KG1 (cell line): ENCODE data around the gene POU2F1.

Source experiments
- DNase-seq: peaks from one replicate; lab custom pipeline; 2025; lab: John Stamatoyannopoulos, UW

The POU2F1 gene

DNA sequence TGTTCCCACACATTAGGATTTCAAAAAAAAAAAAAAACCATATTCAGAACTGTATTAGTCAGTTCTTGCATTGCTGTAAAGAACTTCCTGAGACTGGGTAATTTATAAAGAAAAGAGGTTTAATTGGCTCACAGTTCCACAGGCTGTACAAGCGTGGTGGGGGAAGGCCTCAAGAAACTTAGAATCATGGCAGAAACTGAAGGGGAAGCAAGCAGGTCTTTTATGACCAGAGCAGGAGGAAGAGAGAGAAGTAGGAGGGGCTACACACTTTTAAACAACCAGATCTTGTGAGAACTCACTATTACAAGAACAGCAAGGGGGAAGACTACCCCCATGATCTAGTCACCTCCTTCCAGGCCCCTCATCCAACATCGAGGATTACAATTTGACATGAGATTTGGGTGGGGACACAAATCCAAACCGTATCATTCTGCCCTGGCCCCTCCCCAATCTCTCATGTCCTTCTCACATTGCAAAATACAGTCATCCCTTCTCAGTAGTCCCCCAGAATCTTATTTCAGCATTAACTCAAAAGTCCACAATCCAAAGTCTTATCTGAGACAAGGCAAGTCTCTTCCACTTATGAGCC is 51.8 kb downstream of the POU2F1 start:
- DNase-seq: no peak

DNA sequence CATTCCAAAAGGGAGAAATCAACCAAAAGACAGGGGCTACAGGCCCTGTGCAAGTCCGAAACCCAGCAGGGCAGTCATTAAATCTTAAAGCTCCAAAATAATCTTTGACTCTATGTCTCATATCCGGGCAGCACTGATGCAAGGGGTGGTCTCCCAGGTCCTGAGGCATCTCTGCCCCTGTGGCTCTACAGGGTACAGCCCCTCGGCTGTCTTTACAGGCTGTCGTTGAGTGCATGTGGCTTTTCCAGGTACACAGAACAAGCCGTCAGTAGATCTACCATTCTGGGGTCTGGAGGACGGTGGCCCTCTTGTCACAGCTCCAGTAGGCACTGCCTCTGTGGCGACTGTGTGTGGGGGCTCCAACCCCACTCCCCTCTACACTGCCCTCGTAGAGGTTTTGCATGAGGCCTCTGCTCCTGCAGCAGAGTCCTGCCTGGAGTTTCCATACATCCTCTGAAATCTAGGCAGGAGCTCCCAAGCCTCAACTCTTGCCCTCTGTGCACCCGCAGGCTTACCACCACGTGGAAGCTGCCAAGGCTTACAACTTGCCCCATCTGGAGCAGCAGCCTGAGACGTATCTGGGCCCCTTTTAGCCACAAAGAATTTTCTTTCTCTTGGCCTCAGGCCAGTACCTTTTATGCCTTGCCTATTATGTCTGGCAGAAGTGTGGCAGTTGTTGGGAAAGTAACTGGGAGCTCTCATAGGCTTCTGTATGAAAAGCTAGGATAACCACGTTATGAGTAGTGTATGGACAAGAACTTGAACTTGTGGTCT is 52.5 kb downstream of the POU2F1 start:
- DNase-seq: no peak

DNA sequence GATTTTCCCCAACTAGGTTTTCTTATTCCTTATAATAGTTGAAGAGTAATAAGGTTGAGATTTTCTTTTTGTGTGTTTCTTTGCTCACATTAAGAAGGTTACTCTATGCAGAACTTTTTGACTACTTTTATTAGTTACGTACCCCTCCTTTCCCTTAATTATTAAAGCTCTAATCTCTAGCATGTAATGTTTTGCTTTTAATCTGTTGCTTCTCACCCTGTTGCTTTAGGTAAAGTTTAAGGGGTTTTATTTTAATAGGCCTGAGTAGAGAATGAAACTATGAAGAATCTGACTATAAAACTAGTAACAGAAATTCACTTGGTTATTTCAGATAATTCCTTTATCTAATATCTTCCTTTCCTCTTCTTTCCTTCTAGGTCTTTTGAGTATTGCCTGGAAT is 53.4 kb downstream of the POU2F1 start:
- DNase-seq: no peak

DNA sequence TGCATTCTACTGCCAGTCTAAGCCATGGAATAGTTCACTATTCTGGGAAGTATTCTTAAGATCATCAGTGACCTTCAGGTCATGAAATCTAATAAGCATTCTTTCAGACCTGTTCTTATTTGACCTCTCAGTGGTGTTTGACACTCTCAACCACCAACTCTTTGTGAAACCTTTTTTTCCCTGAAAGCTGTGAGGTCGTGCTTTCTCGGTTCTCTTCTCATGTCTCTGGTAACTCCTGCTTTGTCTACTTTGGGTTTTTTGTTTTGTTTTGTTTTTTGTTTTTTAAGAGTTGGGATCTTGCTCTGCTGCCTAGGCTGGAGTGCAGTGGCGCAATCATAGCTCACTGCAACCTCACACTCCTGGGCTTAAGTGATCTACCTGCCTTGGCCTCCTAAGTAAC is 56.3 kb downstream of the POU2F1 start:
- no peak for DNase-seq

DNA sequence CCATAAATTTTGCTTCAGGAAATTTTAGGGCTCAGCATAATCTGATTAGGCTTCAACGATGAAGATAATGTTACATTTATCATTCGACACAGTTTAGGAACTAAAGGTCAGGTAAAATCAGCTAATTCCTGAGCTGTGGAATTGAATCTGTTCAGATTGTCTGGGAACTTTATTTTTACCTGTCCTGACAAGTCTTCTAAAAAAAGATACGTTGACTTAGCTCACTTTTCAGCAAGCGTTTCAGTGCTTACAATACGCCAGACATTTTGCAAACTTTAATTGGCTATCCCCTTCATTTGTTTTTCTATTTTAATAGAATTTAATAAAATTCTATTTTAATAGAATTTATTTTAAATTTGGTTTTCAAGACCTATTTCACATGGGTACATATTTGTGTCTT is 57.8 kb downstream of the POU2F1 start:
- no peak for DNase-seq

DNA sequence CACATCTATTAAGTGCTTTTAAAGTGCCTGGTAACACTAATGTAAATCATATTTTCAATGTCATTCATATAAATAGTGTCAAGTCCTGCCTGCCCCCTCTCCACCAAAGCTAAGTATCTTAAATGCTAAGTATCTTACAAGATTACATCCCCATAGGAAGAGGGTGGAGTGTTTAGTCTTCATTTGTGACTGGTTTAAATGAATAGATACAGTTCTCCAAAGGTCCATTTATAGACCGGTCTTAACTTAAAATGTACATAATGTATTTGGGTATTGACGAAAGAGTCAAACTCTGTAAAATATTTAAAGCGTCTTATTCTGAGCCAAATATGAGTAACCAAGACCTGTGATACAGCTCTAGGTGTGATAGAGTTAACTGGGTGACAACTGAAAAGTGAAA is 60.2 kb downstream of the POU2F1 start:
- no peak for DNase-seq

DNA sequence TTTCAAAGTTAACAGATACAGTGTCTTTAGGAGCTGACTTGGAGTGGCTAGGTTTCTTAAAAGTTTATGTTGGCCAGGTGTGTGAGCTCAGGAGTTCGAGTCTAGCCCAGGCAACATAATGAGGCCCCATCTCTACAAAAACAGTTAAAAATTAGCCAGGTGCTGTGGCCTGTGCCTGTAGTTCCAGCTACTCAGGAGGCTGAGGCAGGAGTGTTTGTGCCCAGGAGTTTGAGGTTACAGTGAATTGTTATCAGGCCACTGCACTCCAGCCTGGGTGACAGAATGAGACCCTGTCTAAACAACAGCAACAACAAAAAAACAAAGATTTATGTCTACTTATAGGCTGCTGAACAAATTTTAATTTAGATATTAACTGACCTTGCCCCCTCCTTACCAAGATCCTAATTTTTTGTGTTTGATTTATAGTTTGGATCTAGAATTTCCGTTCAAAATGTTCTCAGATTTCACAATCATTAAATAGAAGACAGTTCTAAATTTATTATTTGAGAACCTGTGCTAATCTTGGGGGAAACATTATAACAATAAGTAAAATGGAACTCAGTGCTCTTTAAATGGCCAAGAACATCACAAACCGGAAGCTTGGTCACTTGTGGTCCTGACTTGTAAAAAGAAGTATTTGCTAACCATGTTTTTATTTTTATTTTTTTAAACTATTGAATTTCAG is 67.8 kb downstream of the POU2F1 start:
- no peak for DNase-seq

DNA sequence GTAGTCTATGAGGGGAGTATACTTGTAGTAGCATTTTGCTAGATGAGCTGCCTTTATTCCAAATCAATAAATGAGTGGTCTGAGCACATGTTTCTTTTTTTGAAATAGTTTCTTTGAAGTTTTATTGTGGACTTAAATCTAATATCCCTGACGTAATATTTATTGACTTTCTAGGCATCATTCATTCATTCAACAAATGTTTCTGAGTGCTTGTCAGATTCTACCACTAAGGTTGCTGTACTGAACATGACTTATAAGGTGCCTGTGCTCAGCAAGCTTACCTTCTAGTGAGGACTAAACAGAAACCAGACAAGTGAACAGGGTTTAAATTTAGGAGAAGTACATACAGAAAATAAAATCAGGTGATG is 68.4 kb downstream of the POU2F1 start:
- DNase-seq: no peak

DNA sequence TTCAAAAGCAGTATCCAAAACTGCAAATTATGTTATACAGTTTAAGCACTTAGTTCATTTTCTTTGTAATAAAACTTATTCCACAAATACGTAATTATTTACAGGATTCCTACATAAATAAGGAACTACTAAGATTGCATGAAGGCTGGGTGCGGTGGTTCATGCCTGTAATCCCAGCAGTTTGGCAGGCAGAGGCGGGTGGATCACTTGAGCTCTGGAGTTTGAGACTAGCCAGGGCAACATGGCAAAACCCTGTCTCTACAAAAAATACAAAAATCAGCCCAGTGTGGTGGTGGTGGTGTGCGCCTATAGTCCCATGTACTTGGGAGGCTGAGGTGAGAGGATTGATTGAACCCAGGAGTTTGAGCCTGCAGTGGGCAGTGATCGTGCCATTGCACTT is 69.3 kb downstream of the POU2F1 start:
- DNase-seq: no peak

DNA sequence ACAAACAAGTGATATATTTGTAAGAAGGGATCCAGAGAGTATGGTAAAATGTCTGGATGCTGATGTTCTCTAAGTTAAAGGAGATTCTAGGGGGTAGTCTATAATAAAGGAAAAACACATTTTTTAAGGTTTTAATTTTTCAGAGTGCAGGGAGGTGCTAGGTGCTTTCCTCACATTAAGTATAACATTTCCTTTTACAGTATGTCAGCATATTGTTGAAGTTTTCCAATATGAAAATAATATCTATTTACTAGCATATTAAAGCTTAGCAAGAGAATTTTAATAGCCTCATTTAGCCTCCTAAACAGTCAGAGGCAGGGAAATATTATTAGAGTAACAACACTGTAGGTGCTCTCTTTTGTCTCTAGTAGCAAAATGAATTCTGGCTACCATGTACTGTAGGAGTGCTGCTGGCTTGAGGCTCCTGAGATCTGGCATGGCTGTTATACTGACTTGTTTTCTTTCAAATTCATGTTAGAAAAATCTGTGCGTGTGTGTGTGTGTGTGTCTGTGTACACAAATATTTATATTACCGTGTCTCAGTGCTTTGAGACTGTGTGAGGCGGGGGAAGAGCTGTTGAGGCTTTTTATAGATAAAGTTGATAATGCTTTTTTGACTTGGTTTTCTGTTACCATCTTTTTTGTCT is 71.0 kb downstream of the POU2F1 start:
- no peak for DNase-seq

DNA sequence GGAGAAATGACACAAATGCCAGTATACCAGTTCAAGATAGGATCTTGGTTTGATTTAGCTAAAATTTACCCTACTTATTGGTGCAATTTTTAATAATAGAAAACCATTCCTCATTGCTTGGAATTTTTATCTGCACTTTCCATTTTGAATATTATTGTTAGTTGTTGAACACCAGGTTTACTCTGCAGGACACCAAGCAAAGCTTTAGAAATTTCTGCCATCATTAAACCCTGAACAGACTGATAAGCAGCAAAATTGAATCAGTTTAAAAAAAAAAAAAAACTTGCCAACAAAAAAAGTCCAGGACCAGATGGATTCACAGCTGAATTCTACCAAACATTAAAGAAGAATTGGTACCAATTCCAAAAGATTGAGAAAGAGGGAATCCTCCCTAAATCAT is 71.5 kb downstream of the POU2F1 start:
- no peak for DNase-seq

DNA sequence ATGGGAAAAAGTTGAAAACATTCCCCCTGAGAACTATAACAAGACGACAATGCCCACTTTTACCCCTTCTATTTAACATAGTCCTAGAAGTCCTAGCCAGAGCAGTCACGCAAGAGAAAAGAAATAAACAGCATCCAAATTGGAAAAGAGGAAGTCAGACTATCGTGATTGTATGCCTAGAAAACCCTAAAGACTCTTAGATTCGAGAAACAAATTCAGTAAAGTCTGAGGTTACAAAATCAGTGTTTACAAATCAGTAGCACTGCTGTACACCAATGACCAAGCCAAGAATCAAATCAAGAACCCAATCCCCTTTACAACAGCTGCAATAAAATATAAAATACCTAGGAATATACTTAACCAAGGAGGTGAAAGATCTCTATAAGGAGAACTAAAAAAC is 72.4 kb downstream of the POU2F1 start:
- no peak for DNase-seq

DNA sequence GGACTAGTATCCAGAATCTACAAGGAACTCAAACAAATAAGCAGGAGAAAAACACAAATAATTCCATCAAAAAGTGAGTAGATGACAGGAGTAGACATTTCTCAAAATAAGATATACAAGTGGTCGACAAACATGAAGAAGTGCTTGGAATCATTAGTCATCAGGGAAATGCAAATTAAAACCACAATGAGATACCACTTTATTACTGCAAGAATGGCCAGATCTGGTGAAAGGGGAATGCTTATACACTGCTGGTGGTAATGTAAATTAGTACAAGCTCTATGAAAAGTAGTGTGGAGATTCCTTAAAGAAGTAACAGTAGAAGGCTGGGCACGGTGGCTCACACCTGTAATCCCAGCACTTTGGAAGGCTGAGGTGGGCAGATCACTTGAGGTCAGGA is 73.8 kb downstream of the POU2F1 start:
- no peak for DNase-seq

DNA sequence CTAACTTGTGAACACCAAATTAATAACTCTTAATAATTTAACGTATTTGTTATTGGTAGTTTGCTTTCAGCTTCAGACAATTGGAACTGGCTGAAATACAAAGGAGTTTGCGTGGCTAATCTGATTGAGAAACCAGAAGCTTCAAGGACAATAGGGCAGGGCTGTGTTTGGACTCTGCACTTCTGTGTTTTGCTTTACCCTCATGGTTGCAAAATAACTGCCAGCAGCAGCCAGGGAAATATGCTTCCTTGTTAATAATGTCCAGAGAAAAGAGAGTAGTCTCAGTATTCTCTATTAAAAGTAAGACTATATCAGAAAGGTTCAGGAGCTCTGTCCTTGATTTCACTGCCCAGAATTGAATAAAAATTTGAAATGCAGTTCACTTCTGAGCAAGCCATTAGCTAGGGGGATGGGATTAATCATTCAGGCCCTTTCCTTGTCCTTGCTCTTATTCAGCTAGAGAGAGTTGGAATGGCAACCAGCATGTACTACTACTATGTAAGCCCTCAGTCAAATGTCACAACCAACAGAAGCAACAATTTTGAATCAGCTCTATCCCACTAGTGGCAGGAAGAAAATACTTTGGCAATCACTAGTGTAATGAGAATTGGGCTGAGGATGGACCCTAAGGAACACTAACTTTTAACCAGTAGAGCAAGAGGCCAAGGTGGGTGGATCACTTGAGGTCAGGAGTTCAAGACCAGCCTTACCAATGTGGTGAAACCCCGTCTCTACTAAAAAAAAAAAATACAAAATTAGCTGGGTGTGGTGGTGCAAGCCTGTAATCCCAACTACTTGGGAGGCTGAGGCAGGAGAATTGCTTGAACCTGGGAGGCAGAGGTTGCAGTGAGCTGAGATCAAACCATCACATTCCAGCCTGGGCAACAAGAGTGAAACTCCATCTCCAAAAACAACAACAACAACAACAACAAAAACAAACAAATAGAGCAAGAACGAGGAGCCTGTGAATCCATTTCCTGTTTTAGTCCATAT is 76.8 kb downstream of the POU2F1 start:
- DNase-seq: no peak

DNA sequence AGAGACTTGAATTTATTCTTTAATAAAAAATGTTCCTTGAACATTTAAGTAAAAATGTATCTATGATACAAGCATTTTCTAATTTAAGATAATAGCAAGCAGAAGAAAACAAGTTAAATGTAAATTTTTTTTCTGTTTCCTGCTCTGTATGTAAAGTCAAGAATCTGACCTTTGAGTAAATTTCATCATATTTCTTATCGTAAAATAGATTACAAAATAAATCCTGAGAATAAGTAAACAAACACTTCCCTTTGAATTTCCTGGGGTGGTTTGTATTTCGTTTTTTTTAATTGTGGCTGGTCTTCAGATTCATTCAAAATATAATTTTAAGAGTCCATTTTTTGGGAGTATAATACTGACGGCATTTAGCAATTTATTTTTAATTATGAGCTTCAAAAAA is 77.6 kb downstream of the POU2F1 start:
- no peak for DNase-seq

DNA sequence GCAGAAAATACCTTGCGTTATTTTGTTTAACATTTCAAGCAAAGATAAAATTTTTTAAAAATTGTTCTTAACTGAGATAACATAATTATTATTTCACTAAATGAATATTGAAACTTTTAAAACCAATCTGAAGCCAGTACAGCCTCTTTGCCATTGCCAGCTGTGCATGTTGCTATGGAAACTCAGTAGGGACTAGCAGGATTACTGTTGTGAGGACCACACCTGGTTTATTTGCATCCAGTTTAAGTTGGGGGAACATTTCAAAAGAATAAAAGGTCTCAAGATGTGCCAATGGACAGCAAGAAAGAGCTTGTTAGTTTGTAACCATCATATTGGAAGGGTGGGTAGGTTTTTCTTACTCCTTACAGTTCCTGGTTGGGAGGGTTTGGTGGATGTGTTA is 80.7 kb downstream of the POU2F1 start:
- DNase-seq: no peak

DNA sequence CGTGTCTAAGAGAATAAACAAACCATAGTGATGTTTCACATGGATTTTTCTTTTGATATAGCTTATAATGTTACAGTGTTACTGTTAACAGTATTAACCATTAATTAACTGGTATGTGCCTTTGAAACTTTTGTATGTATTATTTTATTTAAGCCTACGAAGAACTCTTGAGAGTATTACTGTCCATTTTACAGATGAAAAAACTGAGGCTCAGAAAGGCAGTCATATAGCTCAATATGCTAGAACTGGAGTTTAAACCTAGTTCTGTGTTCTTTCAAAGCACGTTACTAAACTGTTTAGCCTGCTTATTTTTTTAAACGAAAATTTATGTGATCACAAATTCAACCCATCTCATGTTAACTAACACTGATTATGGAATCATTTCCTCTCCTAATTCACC is 83.5 kb downstream of the POU2F1 start:
- DNase-seq: no peak

DNA sequence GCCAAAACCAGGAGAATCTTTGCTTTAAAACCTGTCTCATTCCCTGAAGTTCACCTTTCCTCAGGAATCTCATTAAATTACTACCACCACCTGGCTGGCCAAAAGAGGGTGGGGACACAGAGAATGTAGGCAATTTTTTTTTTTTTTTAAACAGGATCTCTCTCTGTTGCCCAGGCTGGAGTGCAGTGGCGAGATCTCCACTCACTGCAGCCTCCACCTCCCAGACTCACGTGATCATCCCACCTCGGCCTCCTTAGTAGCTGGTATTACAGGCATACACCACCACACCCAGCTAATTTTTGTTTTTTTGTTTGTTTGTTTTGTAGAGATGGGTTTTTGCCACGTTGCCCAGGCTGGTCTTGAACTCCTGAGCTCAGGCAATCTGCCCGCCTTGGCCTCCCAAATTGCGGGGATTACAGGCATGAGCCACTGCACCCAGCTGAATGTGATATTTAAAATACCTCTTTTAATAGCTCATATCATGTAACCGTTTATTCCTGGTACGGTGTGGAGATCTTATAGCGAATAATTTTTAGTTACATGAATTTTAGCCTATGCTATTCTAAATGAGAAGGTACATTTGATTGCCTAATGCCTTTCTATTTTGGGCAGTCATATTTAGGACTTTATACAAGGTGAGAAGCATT is 84.5 kb downstream of the POU2F1 start:
- DNase-seq: no peak

DNA sequence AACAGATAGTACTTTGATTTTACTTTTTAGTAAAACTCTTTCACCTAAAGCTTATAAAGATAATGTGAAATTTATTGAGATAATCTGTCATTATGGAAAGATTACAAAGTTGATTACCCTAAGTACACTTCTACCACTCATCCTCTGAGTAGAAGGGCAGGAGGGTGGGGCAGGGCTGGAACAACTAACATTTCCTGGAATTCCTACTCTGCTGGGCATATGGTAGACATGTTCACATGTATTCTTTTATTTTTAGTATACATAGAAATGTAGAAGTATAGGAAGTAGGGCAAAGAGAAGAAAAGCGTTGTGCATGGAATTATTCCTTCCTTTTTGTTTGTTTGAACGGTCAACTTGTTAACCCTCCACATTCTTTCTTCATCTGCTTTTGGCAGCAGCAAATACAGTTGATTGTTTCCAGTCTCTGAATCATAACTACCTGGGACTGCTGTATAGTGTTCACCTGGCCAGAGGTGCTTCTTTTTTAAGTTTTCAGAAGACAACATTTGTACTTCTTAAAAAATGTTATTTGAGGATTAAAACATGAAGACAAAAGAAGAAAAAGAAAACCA is 85.1 kb downstream of the POU2F1 start:
- no peak for DNase-seq

DNA sequence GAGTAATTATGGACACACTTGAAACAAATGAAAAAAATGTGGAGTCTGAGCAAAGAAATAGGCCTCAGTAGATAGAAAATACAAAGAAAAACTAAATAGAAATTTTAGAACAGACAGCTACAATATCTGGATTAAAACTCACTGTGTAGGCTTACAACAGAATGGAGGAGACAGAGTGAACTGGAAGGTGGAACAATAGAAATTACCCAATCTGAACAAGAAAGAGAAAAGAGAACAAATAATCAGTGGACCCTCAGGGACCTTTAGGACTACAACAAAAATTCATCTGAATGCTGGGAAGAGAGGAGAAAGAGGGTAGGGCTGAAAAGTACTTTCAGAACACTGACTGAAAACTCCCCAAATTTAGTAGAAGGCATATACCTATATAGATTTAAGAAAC is 90.0 kb downstream of the POU2F1 start:
- DNase-seq: no peak

DNA sequence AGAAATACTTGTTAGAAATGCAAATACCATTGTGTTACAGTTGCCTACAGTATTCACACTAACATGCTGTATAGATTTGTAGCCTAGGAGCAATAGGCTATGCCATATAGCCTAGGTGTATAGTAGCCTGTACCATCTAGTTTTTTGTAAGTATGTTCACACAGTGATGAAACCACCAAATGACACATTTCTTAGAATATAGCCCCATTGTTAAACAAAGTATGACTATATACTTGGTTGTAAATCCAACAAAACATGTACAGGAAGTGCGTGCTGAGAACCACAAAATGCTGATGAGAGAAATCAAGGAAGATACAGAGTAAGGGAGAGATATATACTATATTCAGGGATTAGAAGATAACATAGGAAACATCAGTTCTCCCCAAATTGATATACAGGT is 92.2 kb downstream of the POU2F1 start:
- DNase-seq: no peak
